ENCODE results near the gene RBMX.

RBMX gene

DNA sequence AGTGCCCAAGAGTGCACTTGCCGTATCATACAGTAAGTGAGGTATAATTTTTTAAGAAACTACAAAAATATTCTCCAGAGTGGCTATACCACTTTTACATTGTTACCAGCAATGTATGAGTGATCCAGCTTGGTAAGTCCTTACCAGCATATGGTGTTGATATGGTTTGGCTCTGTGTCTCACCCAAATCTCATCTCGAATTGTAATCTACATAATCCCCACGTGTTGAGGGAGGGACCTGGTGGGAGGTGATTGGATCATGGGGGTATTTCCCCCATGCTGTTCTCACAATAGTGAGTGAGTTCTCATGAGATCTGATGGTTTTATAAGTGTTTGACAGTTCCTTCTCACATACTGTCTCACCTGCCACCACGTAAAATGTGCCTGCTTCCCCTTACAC is 44.8 kb downstream of the RBMX start:
- DNase-seq (ENCODE audit: low spot score), result no peak

GRCh38 chrX:136829413-136829812 is 51.1 kb downstream of the RBMX start:
- no peak for DNase-seq (ENCODE audit: low spot score)

DNA sequence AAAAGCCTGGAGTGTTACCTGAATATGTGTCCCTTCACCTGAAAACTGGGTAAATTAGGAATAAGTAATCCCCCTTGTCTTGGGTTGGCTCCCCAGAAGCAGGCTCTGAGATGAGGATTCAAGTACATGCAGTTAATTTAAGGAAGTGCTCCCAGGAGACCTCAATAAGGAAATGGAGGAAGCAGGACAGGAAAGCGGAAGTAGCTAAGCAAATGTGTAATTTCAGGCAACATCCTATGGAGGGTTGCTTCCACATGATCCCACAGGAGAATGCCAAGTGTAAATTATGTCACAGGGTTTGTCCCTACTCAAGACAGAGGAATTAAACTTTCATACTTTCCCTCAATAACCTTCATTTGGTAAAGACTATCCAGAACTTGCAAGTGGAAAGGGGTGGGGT is 51.7 kb downstream of the RBMX start:
- DNase-seq (ENCODE audit: low spot score), result no peak

GRCh38 chrX:136827026-136827425 is 53.5 kb downstream of the RBMX start:
- DNase-seq (ENCODE audit: low spot score), result no peak

DNA sequence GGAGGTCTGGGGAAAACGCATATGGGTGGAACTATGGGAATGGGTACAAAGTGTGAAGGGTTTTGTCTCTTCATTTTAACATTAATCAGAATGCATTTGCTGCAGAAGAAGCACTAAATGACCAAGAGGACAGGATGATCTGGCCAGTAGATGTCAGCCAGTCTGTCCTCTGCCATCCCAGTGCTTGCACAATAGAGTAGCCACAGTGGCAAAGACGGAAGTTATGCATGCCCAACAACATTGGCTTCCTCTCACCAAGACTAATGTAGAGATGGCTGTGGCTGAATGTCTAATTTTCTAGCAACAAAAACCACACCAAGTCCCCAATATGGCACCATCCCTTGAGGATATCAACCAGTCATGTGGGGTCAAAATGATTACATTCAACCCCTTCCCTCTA is 54.8 kb downstream of the RBMX start:
- no peak for DNase-seq (ENCODE audit: low spot score)

Data from hepatic stellate cell (primary cell).